GM20000 (cell line): ENCODE results near the gene NME7.
"Not testable (repeated sequence)": the region's sequence is repeated elsewhere in the genome, so short reads cannot be mapped to it uniquely, and the experiment has no call there.

Source experiments
- DNase-seq: peaks from one replicate; pipeline ENCODE4 v3.0.0; 2012; ENCODE audit warnings: low spot score
- TF ChIP-seq, protein P1 (sequence below): IDR thresholded peaks from 2 replicates; pipeline ENCODE4 v1.5.1; 2012; ENCODE audit warnings: mild to moderate bottlenecking, control low read depth; ENCODE audit errors: extremely low read depth, missing control alignments

Gene NME7

DNA sequence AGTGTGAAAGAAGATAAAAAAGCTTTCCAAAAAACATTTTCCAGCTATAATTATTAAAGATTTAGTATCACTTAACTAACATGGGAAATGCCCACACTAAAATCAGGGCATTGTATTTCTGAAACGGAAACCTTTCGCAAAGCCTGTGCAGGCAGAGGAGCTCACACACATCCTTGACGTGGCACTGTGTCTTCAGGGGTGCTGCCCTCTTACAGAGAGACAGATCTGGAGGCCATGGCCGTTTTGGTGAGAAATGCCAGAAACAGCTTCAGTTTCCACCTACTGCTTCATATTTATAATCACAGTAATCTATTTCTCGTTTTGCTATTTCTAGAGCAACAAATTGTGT, 234.4 kb downstream of the NME7 start:
- TF ChIP-seq, protein P1, sequence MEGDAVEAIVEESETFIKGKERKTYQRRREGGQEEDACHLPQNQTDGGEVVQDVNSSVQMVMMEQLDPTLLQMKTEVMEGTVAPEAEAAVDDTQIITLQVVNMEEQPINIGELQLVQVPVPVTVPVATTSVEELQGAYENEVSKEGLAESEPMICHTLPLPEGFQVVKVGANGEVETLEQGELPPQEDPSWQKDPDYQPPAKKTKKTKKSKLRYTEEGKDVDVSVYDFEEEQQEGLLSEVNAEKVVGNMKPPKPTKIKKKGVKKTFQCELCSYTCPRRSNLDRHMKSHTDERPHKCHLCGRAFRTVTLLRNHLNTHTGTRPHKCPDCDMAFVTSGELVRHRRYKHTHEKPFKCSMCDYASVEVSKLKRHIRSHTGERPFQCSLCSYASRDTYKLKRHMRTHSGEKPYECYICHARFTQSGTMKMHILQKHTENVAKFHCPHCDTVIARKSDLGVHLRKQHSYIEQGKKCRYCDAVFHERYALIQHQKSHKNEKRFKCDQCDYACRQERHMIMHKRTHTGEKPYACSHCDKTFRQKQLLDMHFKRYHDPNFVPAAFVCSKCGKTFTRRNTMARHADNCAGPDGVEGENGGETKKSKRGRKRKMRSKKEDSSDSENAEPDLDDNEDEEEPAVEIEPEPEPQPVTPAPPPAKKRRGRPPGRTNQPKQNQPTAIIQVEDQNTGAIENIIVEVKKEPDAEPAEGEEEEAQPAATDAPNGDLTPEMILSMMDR = no peak
- no peak for DNase-seq

GRCh38 chr1:169132512-169133227, 234.9 kb downstream of the NME7 start:
- DNase-seq = no peak
- TF ChIP-seq, protein P1 = no peak

DNA sequence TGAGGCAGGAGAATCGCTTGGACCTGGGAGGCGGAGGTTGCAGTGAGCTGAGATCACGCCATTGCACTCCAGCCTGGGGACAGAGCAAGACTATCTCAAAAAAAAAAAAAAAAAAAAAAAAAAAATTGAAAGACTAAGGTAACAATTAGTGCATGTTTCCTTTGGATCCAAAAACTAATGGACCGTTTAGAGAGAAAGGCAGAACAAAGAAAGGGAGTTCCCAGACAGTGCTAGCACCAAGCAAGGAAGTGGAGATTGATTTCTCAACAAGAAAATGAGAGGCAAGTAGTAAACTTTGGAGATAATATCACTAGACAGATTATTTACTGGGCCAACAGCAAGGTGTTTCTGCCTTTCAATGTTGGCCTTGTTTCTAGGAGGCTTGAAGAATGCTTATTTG, 236.9 kb downstream of the NME7 start:
- no peak for DNase-seq
- TF ChIP-seq, protein P1 = no peak

GRCh38 chr1:169129109-169129784, 238.3 kb downstream of the NME7 start:
- DNase-seq = no peak

GRCh38 chr1:169128562-169128961, 239.0 kb downstream of the NME7 start:
- no peak for DNase-seq
- TF ChIP-seq, protein P1 = no peak

More at GRCh38 chr1:169129109-169129784, 238.3 kb downstream of the NME7 start:
- TF ChIP-seq, protein P1 = no peak

- DNase-seq = no peak
- TF ChIP-seq, protein P1 = no peak
Measured at GRCh38 chr1:169127305-169127704, 240.3 kb downstream of the NME7 start.

GRCh38 chr1:169126335-169126734, 241.3 kb downstream of the NME7 start:
- TF ChIP-seq, protein P1 = no peak
- no peak for DNase-seq

GRCh38 chr1:169125597-169125996, 242.0 kb downstream of the NME7 start:
- DNase-seq = not testable (repeated sequence)
